Kidney epithelial cell (primary cell): ENCODE results near the gene ABCB8. TPM values are rescaled to one million over a fixed set of nuclear protein-coding genes. Genes with fewer than 3 reads are reported as not detected.

Experiments
- DNase-seq: peaks from one replicate; pipeline ENCODE4 v3.0.0-alpha.2; 2010; ENCODE audit warnings: low read depth
- H3K27me3 ChIP-seq: 2 replicates; pipeline ENCODE4 v1.6.0; 2011; ENCODE audit warnings: low read length; ENCODE audit not compliant: control insufficient read depth, insufficient read depth
- H3K36me3 ChIP-seq: 2 replicates; pipeline ENCODE4 v1.5.1; 2011; ENCODE audit warnings: low read length; ENCODE audit not compliant: control insufficient read depth, insufficient read depth
- H3K4me3 ChIP-seq: 2 replicates; pipeline ENCODE4 v1.5.1; 2011; ENCODE audit warnings: low read depth, mild to moderate bottlenecking, control low read depth, low read length
- total RNA-seq: library from RNA; depleted of rRNA; stranded (reverse); fragments of >200 nt; gene quantifications from 2 replicates; pipeline ENCODE4 v1.2.3, GENCODE V29; 2015
- TF ChIP-seq, protein P1 (sequence below): IDR thresholded peaks from 2 replicates; pipeline ENCODE4 v1.5.1; 2011; ENCODE audit warnings: mild to moderate bottlenecking, moderate library complexity, low read length, control low read depth, inconsistent platforms; ENCODE audit not compliant: insufficient read depth, poor library complexity, severe bottlenecking

ABCB8 gene
- total RNA-seq, 1 donor from 2014 or later: 37.1 TPM

DNA sequence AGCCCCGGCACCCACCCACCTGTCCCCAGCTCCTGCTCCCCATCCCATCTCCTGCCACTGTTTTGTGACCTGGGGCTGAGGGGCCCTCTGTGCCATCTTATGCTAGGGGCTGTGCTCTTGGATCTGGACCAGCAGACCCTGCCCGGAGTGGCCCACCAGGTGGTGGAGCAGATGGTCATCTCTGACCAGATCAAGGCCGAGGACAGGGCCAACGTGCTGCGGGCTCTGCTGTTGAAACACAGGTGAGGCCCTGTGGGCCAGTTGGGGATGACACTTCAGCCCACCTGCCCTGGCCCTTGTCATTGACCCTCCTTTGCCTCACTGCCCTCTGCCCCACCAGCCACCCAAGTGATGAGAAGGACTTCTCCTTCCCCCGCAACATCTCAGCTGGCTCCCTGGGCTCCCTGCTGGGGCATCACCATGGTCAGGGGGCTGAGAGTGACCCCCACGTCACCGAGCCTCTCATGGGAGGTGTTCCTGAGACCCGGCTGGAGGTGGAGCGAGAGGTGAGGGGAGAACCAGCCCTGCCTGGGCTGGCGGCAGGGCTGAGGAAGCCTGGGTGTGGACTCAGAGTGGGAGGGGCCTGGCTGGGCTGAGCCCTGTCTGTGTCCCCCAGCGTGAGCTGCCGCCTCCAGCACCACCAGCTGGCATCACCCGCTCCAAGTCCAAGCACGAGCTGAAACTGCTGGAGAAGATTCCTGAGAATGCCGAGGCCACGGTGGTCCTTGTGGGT lies 41.8 kb downstream of the ABCB8 start:
- Histone ChIP-seq H3K4me3 (no peak overlapping the region), H3K36me3 (peaks cover 4% of the 10 kb centered on the region), H3K27me3 (no peaks in the 10 kb centered on the region)
- DNase-seq: no peak
- TF ChIP-seq, protein P1, sequence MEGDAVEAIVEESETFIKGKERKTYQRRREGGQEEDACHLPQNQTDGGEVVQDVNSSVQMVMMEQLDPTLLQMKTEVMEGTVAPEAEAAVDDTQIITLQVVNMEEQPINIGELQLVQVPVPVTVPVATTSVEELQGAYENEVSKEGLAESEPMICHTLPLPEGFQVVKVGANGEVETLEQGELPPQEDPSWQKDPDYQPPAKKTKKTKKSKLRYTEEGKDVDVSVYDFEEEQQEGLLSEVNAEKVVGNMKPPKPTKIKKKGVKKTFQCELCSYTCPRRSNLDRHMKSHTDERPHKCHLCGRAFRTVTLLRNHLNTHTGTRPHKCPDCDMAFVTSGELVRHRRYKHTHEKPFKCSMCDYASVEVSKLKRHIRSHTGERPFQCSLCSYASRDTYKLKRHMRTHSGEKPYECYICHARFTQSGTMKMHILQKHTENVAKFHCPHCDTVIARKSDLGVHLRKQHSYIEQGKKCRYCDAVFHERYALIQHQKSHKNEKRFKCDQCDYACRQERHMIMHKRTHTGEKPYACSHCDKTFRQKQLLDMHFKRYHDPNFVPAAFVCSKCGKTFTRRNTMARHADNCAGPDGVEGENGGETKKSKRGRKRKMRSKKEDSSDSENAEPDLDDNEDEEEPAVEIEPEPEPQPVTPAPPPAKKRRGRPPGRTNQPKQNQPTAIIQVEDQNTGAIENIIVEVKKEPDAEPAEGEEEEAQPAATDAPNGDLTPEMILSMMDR: no peak

GRCh38 chr7:151070574-151070960 lies 42.3 kb downstream of the ABCB8 start:
- TF ChIP-seq, protein P1: no peak
- H3K36me3 ChIP-seq: peaks cover 4% of the 10 kb centered on the region
- H3K4me3 ChIP-seq: no peak overlapping the region
- no peaks in the 10 kb centered on the region for H3K27me3 ChIP-seq
- DNase-seq: no peak

DNA sequence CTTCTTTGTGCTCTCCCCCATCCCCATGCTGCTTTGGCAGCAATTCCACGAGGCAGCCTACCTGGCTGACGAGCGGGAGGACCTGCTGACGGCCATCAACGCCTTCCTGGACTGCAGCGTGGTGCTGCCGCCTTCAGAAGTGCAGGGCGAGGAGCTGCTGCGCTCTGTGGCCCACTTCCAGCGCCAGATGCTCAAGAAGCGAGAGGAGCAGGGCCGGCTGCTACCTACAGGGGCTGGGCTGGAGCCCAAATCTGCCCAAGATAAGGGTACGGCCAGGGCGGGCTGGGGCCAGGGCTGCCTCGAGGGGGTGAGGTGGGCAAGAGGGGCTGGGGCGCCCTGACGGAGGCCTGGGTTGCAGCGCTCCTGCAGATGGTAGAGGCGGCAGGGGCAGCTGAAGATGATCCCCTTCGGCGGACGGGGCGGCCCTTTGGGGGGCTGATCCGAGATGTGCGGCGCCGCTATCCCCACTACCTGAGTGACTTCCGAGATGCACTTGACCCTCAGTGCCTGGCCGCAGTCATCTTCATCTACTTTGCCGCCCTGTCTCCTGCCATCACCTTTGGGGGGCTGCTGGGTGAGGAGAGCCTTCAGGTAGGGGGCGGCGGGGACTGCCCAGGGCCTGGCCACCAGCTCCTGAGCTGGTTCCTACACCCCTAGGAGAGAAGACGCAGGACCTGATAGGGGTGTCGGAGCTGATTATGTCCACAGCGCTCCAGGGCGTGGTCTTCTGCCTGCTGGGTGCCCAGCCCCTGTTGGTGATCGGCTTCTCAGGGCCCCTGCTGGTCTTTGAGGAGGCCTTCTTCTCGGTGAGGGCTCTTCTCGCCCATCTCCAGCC lies 43.0 kb downstream of the ABCB8 start:
- no peak overlapping the region for H3K4me3 ChIP-seq
- TF ChIP-seq, protein P1: no peak
- H3K27me3 ChIP-seq: no peaks in the 10 kb centered on the region
- DNase-seq: no peak
- peaks cover 3% of the 10 kb centered on the region for H3K36me3 ChIP-seq

- TF ChIP-seq, protein P1: no peak
- no peak for DNase-seq
- peaks cover 4% of the 10 kb centered on the region for H3K36me3 ChIP-seq
Observed at GRCh38 chr7:151073990-151074389, 45.7 kb downstream of the ABCB8 start.

DNA sequence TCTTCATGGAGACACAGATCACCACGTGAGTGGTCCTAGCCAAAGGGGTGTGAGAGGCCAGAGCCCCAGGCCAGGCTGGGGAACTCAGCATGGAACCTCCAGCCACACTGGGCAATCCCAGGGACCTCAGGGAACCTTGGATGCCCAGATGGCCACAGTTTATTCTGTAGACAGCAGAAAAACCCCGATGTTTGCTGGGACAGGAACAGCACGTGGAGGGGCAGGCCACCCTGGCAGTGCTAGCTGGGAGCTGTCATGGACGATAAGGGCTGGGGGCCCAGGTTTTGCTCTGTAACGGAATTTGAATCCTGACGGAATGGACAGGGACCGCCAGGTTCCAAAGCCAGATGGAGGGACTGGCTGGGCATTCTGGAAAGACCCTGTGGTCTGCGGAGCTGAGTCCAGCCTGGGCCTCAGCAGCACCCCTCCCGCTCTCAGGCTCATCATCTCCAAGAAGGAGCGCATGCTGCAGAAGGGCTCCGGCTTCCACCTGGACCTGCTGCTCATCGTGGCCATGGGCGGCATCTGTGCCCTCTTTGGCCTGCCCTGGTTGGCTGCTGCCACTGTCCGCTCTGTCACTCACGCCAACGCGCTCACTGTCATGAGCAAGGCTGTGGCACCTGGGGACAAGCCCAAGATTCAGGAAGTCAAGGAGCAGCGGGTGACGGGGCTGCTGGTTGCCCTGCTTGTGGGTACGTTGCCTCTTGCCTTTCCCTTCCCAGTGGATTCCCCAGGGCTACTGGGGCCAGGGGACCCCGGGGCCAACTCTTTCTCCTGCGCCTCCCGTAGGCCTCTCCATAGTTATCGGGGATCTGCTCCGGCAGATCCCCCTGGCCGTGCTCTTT lies 46.8 kb downstream of the ABCB8 start:
- no peak overlapping the region for H3K4me3 ChIP-seq
- TF ChIP-seq, protein P1: no peak
- H3K36me3 ChIP-seq: peaks cover 2% of the 10 kb centered on the region
- no peak for DNase-seq
- no peaks in the 10 kb centered on the region for H3K27me3 ChIP-seq

More at GRCh38 chr7:151073990-151074389, 45.7 kb downstream of the ABCB8 start:
- no peaks in the 10 kb centered on the region for H3K27me3 ChIP-seq
- no peak overlapping the region for H3K4me3 ChIP-seq
